Measurements from ENCODE around the gene DLG2. TPM values are rescaled to one million over a fixed set of nuclear protein-coding genes. Genes with fewer than 3 reads are reported as not detected.

DLG2 gene
- total RNA-seq, 1 donor from 2014 or later: 0.26 TPM

DNA sequence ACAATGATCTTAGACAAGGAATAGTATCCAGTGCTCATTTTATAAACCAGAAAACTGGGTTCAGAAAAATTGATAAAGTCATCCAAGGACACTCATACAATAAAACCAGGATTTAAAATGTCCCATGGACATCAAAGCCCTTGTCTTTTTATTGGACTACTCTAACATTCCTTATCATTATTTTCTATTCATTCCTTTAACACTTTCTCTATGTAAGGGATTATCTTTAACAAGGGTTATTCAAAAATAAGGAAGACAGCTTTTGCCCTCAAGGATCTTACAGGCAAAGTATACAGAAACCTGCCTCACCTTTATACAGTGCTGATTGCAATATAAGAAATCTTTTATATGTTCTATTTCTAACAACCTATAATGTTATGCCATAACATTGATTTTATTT, 790.8 kb downstream of the DLG2 start:
- Histone ChIP-seq H3K4me3 (ENCODE audit: low read depth, low read length) (no peak overlapping the region), H3K36me3 (ENCODE audit: control insufficient read depth, insufficient read depth, low read length) (no peaks in the 10 kb centered on the region), H3K27me3 (ENCODE audit: control insufficient read depth, insufficient read depth, low read length) (no peaks in the 10 kb centered on the region)
- TF ChIP-seq, protein P1, sequence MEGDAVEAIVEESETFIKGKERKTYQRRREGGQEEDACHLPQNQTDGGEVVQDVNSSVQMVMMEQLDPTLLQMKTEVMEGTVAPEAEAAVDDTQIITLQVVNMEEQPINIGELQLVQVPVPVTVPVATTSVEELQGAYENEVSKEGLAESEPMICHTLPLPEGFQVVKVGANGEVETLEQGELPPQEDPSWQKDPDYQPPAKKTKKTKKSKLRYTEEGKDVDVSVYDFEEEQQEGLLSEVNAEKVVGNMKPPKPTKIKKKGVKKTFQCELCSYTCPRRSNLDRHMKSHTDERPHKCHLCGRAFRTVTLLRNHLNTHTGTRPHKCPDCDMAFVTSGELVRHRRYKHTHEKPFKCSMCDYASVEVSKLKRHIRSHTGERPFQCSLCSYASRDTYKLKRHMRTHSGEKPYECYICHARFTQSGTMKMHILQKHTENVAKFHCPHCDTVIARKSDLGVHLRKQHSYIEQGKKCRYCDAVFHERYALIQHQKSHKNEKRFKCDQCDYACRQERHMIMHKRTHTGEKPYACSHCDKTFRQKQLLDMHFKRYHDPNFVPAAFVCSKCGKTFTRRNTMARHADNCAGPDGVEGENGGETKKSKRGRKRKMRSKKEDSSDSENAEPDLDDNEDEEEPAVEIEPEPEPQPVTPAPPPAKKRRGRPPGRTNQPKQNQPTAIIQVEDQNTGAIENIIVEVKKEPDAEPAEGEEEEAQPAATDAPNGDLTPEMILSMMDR (IDR thresholded peaks at IDR 0.05; ENCODE audit: insufficient read depth, low read length, severe bottlenecking): no peak
- no peak for FAIRE-seq
- DNase-seq (ENCODE audit: low read depth): no peak

DNA sequence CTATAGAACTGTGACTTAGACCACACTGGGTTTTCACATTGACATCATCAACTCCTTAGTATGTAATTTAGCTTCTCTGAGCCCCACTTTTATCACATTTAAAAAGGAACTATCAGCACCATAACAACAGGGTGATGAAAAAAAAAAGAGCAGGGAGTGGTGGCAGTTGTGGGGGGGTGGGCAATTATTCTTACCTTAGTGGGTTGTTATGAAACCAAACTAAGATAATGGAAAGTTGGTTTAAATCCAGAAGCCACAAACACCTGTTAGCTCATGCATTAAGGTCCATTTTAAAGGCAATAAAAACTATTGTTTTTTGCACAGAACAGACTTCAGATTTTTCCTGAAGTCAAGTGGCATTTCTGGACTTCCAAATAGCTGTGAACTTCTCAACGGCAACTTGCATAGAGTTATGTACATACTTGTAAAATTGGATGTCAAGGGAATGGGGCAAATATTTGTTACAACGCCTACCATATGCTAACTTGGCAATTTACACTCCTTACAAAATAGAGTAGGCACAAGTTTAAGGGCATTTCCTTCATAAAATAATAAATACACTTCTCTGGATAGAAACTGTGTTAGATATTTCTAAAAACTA, 793.6 kb downstream of the DLG2 start:
- FAIRE-seq (no peak), DNase-seq (ENCODE audit: low read depth) (no peak)
- H3K4me3 ChIP-seq (ENCODE audit: low read depth, low read length): no peak overlapping the region
- H3K36me3 ChIP-seq (ENCODE audit: control insufficient read depth, insufficient read depth, low read length): no peaks in the 10 kb centered on the region
- H3K27me3 ChIP-seq (ENCODE audit: control insufficient read depth, insufficient read depth, low read length): no peaks in the 10 kb centered on the region
- TF ChIP-seq, protein P1 (IDR thresholded peaks at IDR 0.05; ENCODE audit: insufficient read depth, low read length, severe bottlenecking): no peak

DNA sequence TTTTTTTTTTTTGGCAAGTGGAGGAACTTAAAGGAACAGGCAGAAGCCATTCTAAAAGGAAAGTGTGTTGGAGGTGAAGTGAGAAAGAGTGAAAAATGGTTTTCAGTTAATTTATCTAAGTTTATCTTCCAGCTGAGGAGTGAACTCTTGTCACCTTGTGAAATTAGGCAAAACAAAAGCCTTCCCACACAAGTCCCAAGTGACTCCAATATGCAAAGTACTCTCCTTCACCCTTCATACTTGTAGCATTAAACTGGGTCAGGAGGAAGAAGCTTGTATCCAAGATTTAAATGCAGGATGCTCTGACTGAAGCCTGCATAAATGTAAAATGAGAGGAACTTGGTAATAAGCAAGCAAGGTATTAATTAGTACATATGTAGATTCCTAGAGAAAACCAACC, 796.8 kb downstream of the DLG2 start:
- TF ChIP-seq, protein P1 (IDR thresholded peaks at IDR 0.05; ENCODE audit: insufficient read depth, low read length, severe bottlenecking): no peak
- no peak overlapping the region for H3K4me3 ChIP-seq (ENCODE audit: low read depth, low read length)
- DNase-seq (ENCODE audit: low read depth) (no peak), FAIRE-seq (no peak)
- H3K36me3 ChIP-seq (ENCODE audit: control insufficient read depth, insufficient read depth, low read length): no peaks in the 10 kb centered on the region
- no peaks in the 10 kb centered on the region for H3K27me3 ChIP-seq (ENCODE audit: control insufficient read depth, insufficient read depth, low read length)

DNA sequence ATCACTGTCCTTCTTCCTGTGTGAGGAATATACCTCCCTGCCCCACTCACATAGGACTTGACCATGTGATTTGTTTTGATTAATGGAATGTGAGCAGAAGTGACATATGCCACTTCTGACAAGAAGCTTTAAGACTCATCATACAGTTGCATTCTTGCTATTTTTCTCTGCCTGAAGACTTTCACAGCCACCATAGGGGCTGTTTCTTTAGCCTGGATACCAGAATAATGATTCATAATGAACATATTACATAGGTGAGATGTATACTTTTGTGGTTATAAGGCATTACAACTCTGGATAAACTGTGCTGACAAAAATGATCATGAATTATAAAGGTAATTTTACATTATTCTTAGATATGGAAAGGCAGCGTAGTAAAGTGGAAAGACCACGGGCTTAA, 798.0 kb downstream of the DLG2 start:
- H3K36me3 ChIP-seq (ENCODE audit: control insufficient read depth, insufficient read depth, low read length): no peaks in the 10 kb centered on the region
- DNase-seq (ENCODE audit: low read depth) (peak; percentile 68), FAIRE-seq (no peak)
- no peaks in the 10 kb centered on the region for H3K27me3 ChIP-seq (ENCODE audit: control insufficient read depth, insufficient read depth, low read length)
- no peak overlapping the region for H3K4me3 ChIP-seq (ENCODE audit: low read depth, low read length)
- TF ChIP-seq, protein P1 (IDR thresholded peaks at IDR 0.05; ENCODE audit: insufficient read depth, low read length, severe bottlenecking): no peak

DNA sequence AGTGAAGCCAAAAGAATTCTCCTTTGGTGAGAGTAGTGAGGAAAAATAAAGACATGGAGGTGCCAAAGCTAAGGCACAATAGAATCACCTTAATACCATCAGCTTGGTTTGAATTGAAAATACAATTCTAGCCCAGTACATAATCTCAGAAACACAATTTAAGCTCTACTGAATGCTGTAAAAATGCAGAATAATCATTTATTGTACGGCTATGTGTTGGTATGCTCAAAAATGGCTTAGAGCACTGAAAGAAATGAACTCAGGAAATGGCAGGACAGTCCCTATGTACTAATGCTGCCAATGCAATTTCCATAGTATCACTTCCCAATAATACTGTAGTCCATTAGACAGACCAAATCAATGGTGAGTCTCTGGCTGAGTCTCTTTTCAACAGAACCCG, 798.5 kb downstream of the DLG2 start:
- FAIRE-seq (no peak), DNase-seq (ENCODE audit: low read depth) (no peak)
- no peak overlapping the region for H3K4me3 ChIP-seq (ENCODE audit: low read depth, low read length)
- H3K27me3 ChIP-seq (ENCODE audit: control insufficient read depth, insufficient read depth, low read length): no peaks in the 10 kb centered on the region
- H3K36me3 ChIP-seq (ENCODE audit: control insufficient read depth, insufficient read depth, low read length): no peaks in the 10 kb centered on the region
- TF ChIP-seq, protein P1 (IDR thresholded peaks at IDR 0.05; ENCODE audit: insufficient read depth, low read length, severe bottlenecking): no peak

DNA sequence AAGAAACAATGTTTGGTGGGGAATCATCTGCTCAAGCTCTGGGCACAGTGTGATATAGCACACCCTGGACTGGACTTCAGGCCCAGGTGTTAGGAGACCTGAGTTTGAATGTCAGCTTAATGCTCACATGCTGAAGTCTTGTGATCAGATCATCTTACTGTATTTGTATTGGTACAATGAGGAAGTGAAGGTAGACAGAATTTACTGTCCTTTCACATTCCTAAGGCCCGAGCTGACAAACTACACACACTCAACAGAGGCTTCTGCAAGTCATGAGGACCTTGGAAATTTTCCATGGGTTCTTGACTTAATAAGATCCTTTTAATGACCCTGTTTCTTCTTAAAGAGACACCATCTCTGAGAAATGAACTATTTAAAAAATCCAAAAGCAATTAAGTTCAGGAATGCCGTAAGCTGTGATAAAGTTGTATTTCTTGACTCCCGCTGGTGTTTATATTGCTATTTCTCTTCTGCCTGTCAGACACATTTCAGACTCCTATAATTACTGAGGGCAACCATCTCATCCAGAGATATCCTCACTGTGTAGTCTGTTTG, 802.0 kb downstream of the DLG2 start:
- TF ChIP-seq, protein P1 (IDR thresholded peaks at IDR 0.05; ENCODE audit: insufficient read depth, low read length, severe bottlenecking): no peak
- no peaks in the 10 kb centered on the region for H3K36me3 ChIP-seq (ENCODE audit: control insufficient read depth, insufficient read depth, low read length)
- FAIRE-seq: peak; percentile 18
- no peak for DNase-seq (ENCODE audit: low read depth)
- H3K27me3 ChIP-seq (ENCODE audit: control insufficient read depth, insufficient read depth, low read length): no peaks in the 10 kb centered on the region
- no peak overlapping the region for H3K4me3 ChIP-seq (ENCODE audit: low read depth, low read length)

Data from bronchial epithelial cell (primary cell).